Endodermal cell (in vitro differentiated cells): Measurements from ENCODE around the gene GNAZ. TPM values are rescaled to one million over a fixed set of nuclear protein-coding genes. Genes with fewer than 3 reads are reported as not detected.

Source experiments
- DNase-seq: peaks from one replicate; pipeline ENCODE4 v3.0.0-alpha.2; 2017
- H3K27ac ChIP-seq: 2 replicates; pipeline ENCODE4 v1.5.1; 2013; ENCODE audit warnings: mild to moderate bottlenecking, low read depth, low read length, moderate library complexity
- H3K27me3 ChIP-seq: 2 replicates; pipeline ENCODE4 v1.6.1; 2013; ENCODE audit warnings: mild to moderate bottlenecking, low read length, moderate library complexity; ENCODE audit not compliant: insufficient read depth, control insufficient read depth, poor library complexity, severe bottlenecking
- H3K36me3 ChIP-seq: 2 replicates; pipeline ENCODE4 v1.7.0; 2013; ENCODE audit warnings: mild to moderate bottlenecking, low read length, moderate library complexity; ENCODE audit not compliant: control insufficient read depth, insufficient read depth
- H3K4me1 ChIP-seq: one replicate; pipeline ENCODE4 v1.7.0; 2013; ENCODE audit warnings: low read length; ENCODE audit not compliant: control insufficient read depth, insufficient read depth
- H3K4me3 ChIP-seq: 2 replicates; pipeline ENCODE4 v1.5.1; 2013; ENCODE audit warnings: mild to moderate bottlenecking, low read length, moderate library complexity
- H3K9ac ChIP-seq: 2 replicates; pipeline ENCODE4 v1.6.1; 2013; ENCODE audit warnings: mild to moderate bottlenecking, low read length, moderate library complexity; ENCODE audit not compliant: poor library complexity, severe bottlenecking; ENCODE audit errors: extremely low read depth
- H3K9me3 ChIP-seq: 2 replicates; pipeline ENCODE4 v1.6.1; 2013; ENCODE audit warnings: mild to moderate bottlenecking, low read length, moderate library complexity; ENCODE audit not compliant: control insufficient read depth
- H3K27ac Mint-ChIP-seq: 2 replicates; pipeline ENCODE4 v1.8.0; 2020; ENCODE audit warnings: mixed read lengths
- H3K27me3 Mint-ChIP-seq: 2 replicates; pipeline ENCODE4 v1.8.0; 2021; ENCODE audit warnings: mild to moderate bottlenecking, mixed read lengths; ENCODE audit not compliant: insufficient read depth
- H3K36me3 Mint-ChIP-seq: 2 replicates; pipeline ENCODE4 v1.8.0; 2020; ENCODE audit warnings: low read depth, mixed read lengths
- H3K4me1 Mint-ChIP-seq: 2 replicates; pipeline ENCODE4 v1.8.0; 2020; ENCODE audit warnings: mixed read lengths
- H3K4me3 Mint-ChIP-seq: 2 replicates; pipeline ENCODE4 v1.8.0; 2020; ENCODE audit warnings: mild to moderate bottlenecking, moderate library complexity, mixed read lengths
- H3K9me3 Mint-ChIP-seq: 2 replicates; pipeline ENCODE4 v1.8.0; 2020; ENCODE audit warnings: mild to moderate bottlenecking, mixed read lengths
- WGBS, 2 experiments: methylation state at CpG; one replicate each; pipeline versions ENCODE4 v1.1.5 to v1.1.7; 2013; ENCODE audit warnings: missing lambda C conversion rate in 2 of 2, mixed read lengths in 1 of 2; ENCODE audit not compliant: insufficient coverage in 1 of 2, insufficient read length in 1 of 2; 5-methylcytosine and 5-hydroxymethylcytosine counted together
- total RNA-seq, 2 donors: library from RNA; stranded (reverse); fragmentation: NEBNext Ultra II Directional in 1 of 2; extraction: Animal tissue kit (Norgen Biotek cat#: 25700) in 1 of 2; gene quantifications; 2 replicates in 1 of 2; 3 replicates in 1 of 2; pipeline ENCODE4 v1.2.1, GENCODE V29; 2021
- TF ChIP-seq, protein P1 (sequence below): fragments of 200-600 bp; sonication (generic); conservative IDR thresholded peaks from 2 replicates; pipeline ENCODE4 v1.5.0; 2021; ENCODE audit warnings: antibody characterized with exemption, mild to moderate bottlenecking

The GNAZ gene
- total RNA-seq, 2 donors from 2014 or later: 16.7 to 17.9 TPM

DNA sequence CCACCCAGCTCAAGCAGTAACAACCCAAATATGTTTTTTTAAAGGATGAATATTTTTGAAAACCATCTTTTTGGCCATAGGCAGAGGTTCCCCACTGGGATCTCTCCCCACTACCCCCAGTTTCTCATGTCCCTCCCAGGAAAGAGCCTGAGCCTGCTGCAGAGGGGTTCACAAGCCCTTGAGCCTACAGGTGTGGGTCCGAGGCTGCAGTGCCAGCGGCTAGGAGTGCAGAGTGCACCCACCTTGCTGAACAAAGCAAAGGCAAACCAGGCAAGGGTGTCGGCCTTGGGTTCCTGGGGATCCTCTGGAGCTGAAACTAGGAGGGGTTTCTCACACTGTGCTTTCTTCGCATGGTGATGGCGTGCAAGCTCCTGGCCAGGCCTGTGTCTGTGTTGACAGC, 35.0 kb downstream of the GNAZ start:
- H3K36me3 ChIP-seq: peaks cover 6% of the 10 kb centered on the region
- H3K27ac ChIP-seq: no peak overlapping the region
- 93 to 95% methylated on average over 3 to 5 of the region's 5 CpGs for WGBS, 2 experiments
- H3K4me1 Mint-ChIP-seq: peaks cover under 1% of the 10 kb centered on the region
- H3K27ac Mint-ChIP-seq: no peak overlapping the region
- H3K4me3 Mint-ChIP-seq: no peak overlapping the region
- H3K27me3 ChIP-seq: no peaks in the 10 kb centered on the region
- H3K9ac ChIP-seq: no peak overlapping the region
- no peaks in the 10 kb centered on the region for H3K27me3 Mint-ChIP-seq
- no peak for DNase-seq
- no peaks in the 10 kb centered on the region for H3K4me1 ChIP-seq
- H3K4me3 ChIP-seq: no peak overlapping the region
- H3K9me3 ChIP-seq: peaks cover 8% of the 10 kb centered on the region
- TF ChIP-seq, protein P1, sequence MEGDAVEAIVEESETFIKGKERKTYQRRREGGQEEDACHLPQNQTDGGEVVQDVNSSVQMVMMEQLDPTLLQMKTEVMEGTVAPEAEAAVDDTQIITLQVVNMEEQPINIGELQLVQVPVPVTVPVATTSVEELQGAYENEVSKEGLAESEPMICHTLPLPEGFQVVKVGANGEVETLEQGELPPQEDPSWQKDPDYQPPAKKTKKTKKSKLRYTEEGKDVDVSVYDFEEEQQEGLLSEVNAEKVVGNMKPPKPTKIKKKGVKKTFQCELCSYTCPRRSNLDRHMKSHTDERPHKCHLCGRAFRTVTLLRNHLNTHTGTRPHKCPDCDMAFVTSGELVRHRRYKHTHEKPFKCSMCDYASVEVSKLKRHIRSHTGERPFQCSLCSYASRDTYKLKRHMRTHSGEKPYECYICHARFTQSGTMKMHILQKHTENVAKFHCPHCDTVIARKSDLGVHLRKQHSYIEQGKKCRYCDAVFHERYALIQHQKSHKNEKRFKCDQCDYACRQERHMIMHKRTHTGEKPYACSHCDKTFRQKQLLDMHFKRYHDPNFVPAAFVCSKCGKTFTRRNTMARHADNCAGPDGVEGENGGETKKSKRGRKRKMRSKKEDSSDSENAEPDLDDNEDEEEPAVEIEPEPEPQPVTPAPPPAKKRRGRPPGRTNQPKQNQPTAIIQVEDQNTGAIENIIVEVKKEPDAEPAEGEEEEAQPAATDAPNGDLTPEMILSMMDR: no peak
- peaks cover 9% of the 10 kb centered on the region for H3K36me3 Mint-ChIP-seq
- no peaks in the 10 kb centered on the region for H3K9me3 Mint-ChIP-seq

DNA sequence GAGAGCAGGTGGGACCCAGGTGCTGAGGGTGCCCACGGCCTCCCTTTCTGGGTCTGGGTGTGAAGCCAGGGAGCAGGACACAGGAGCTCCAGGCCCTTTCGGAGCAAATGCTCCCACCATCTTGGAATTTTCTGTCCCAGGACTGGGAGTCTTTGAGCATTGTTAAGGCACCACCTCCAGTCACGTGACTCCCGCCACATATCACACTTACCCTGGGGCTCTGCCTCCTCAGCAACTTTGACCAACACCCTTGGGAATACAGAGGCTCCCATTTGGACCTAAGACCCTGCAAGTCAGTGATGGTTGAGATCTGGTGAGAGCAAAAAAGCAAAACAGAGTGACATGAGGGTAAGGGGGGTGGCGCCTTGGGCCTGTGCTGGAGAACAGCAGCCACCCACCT, 35.6 kb downstream of the GNAZ start:
- no peak overlapping the region for H3K4me3 Mint-ChIP-seq
- Histone ChIP-seq H3K4me3 (no peak overlapping the region), H3K4me1 (no peaks in the 10 kb centered on the region), H3K27me3 (no peaks in the 10 kb centered on the region), H3K9me3 (peaks cover 8% of the 10 kb centered on the region), H3K36me3 (peaks cover 6% of the 10 kb centered on the region), H3K9ac (no peak overlapping the region), H3K27ac (no peak overlapping the region)
- TF ChIP-seq, protein P1: no peak
- no peaks in the 10 kb centered on the region for H3K27me3 Mint-ChIP-seq
- H3K9me3 Mint-ChIP-seq: no peaks in the 10 kb centered on the region
- no peak overlapping the region for H3K27ac Mint-ChIP-seq
- H3K4me1 Mint-ChIP-seq: no peaks in the 10 kb centered on the region
- DNase-seq: no peak
- WGBS, 2 experiments: 94 to 100% methylated on average over 4 to 5 of the region's 5 CpGs
- H3K36me3 Mint-ChIP-seq: peaks cover 9% of the 10 kb centered on the region

DNA sequence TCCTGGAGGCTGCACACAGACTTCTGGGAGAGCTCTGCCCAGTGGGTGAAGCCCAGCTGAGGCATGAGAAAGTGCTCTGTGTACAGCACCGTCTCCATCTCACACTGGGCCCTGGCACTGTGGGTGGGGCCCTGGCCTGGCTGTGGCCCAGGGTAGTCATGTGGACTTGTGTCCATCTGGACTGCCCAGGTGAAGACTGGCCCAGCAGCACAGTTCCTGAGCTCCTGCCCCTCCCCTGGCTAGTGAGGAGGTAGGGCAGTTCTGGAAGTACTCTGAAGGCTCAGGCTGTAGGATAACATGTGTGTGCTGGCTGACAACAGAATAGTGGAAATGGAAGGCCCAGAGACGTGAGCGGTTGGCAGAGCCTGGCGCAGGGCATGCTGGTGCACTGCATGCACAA, 36.0 kb downstream of the GNAZ start:
- peaks cover 9% of the 10 kb centered on the region for H3K36me3 Mint-ChIP-seq
- H3K27ac Mint-ChIP-seq: no peak overlapping the region
- H3K4me1 Mint-ChIP-seq: no peaks in the 10 kb centered on the region
- H3K9me3 ChIP-seq: peaks cover 8% of the 10 kb centered on the region
- no peaks in the 10 kb centered on the region for H3K4me1 ChIP-seq
- no peak overlapping the region for H3K27ac ChIP-seq
- H3K4me3 ChIP-seq: no peak overlapping the region
- 99% methylated on average over 4 of the region's 4 CpGs; no CpG with 5 or more reads in 1 of the 2 experiments for WGBS, 2 experiments
- no peak overlapping the region for H3K4me3 Mint-ChIP-seq
- H3K9ac ChIP-seq: no peak overlapping the region
- DNase-seq: no peak
- H3K27me3 Mint-ChIP-seq: no peaks in the 10 kb centered on the region
- TF ChIP-seq, protein P1: no peak
- H3K36me3 ChIP-seq: peaks cover 6% of the 10 kb centered on the region
- H3K9me3 Mint-ChIP-seq: no peaks in the 10 kb centered on the region
- H3K27me3 ChIP-seq: no peaks in the 10 kb centered on the region
